ENCODE data around the gene SLC28A1.

SLC28A1 gene

GRCh38 chr15:84903751-84904150 is 19.3 kb downstream of the SLC28A1 start:
- no peak for DNase-seq
- TF ChIP-seq GATA1 (IDR thresholded peaks at IDR 0.05; ENCODE audit: low read depth, low read length) (no peak), POLR2A (IDR thresholded peaks at IDR 0.05; ENCODE audit: low read length) (no peak)

GRCh38 chr15:84904419-84904818 is 20.0 kb downstream of the SLC28A1 start:
- DNase-seq, result no peak
- TF ChIP-seq GATA1 (IDR thresholded peaks at IDR 0.05; ENCODE audit: low read depth, low read length) (no peak), POLR2A (IDR thresholded peaks at IDR 0.05; ENCODE audit: low read length) (no peak)

DNA sequence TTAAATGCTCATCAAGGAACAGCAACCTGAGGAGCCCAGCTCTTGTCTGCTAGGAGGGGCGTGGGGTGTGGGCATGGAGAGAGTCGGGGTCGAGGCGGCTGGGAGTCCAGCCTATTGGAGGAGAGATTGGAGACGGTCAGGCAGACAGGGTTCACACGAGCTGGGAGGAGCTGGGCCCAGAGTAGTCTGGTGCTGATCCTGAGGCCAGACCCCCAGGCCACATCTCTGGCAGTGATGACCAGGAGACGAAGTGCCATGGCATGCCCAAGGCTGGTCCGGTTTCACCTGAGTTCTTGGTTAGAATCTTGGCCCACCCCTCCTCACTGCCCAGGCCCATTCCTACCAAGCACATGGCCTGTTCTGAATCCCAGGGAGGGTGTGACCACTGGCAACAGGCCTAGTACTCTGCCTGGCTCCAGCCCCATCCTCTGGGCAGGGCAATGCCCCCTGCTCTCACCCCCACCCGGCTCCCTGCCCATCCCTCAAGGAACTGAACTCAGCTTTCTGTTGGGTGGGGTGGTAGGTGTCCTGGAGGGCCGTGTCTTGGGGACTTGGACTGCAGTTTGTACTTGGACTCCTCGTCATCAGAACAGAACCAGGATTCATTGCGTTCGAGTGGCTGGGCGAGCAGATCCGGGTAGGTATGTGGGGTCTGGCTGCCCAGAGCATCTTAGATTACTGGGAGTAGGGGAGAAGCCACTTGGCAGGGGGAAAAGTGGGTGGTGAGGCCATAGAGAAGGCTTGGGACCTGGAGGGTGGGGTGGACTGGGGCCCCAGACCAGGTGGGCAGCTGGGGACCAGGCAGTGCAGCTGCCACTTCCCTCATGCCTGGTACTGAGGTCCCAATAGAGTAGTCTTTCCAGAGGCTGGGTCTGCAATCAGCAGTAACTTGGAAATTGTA is 20.8 kb downstream of the SLC28A1 start:
- no peak for DNase-seq
- TF ChIP-seq POLR2A (IDR thresholded peaks at IDR 0.05; ENCODE audit: low read length) (no peak), GATA1 (IDR thresholded peaks at IDR 0.05; ENCODE audit: low read depth, low read length) (no peak)

GRCh38 chr15:84907731-84908130 is 23.3 kb downstream of the SLC28A1 start:
- no peak for DNase-seq
- TF ChIP-seq POLR2A (IDR thresholded peaks at IDR 0.05; ENCODE audit: low read length), result no peak
- TF ChIP-seq GATA1 (IDR thresholded peaks at IDR 0.05; ENCODE audit: low read depth, low read length), result no peak

DNA sequence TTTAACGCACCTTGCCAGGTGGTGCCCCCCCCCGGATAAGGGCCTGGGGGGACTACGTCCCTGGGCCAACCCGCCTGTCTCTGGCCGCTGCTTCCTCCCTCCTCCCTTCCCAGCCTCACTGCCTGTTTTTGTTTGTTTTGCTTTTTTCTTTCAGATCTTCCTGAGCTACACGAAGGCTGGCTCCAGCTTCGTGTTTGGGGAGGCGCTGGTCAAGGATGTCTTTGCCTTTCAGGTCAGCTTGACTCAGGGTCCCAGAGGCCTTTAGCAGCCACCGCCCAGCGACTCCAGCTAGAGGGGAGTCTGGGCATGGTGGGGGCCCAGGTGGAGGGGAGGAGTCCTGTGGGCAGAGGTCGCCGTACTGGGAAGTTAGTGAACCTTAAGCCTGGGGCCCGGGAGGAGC is 24.1 kb downstream of the SLC28A1 start:
- no peak for TF ChIP-seq GATA1 (IDR thresholded peaks at IDR 0.05; ENCODE audit: low read depth, low read length)
- TF ChIP-seq POLR2A (IDR thresholded peaks at IDR 0.05; ENCODE audit: low read length), result no peak
- no peak for DNase-seq

DNA sequence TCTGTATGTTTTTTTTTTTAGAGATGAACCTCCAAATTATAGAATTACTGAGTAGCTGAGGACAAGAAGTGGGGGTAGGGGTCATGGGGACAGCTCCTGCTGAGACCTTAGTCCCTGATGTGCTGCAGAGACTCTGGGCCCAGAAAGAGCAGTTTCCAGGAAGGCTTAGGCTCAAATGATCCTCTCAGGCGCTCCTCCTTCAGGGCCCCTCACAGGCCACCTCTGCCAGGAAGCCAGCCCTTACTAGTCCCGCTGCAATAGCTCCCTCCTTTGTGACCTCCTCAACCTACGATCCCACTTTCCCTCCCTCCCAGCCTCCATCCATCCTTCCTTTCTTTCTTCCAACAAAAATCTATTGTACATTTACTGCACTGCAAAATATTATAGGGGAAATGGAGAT is 24.6 kb downstream of the SLC28A1 start:
- no peak for TF ChIP-seq GATA1 (IDR thresholded peaks at IDR 0.05; ENCODE audit: low read depth, low read length)
- no peak for TF ChIP-seq POLR2A (IDR thresholded peaks at IDR 0.05; ENCODE audit: low read length)
- no peak for DNase-seq

- TF ChIP-seq POLR2A (IDR thresholded peaks at IDR 0.05; ENCODE audit: low read length) (no peak), GATA1 (IDR thresholded peaks at IDR 0.05; ENCODE audit: low read depth, low read length) (no peak)
- no peak for DNase-seq
Observed at GRCh38 chr15:84909782-84910181, 25.3 kb downstream of the SLC28A1 start.

- DNase-seq, result no peak
- TF ChIP-seq GATA1 (IDR thresholded peaks at IDR 0.05; ENCODE audit: low read depth, low read length), result no peak
- TF ChIP-seq POLR2A (IDR thresholded peaks at IDR 0.05; ENCODE audit: low read length), result no peak
Observed at GRCh38 chr15:84910928-84911623, 26.6 kb downstream of the SLC28A1 start.

GRCh38 chr15:84911879-84912660 is 27.6 kb downstream of the SLC28A1 start:
- no peak for TF ChIP-seq GATA1 (IDR thresholded peaks at IDR 0.05; ENCODE audit: low read depth, low read length)
- no peak for TF ChIP-seq POLR2A (IDR thresholded peaks at IDR 0.05; ENCODE audit: low read length)
- no peak for DNase-seq

DNA sequence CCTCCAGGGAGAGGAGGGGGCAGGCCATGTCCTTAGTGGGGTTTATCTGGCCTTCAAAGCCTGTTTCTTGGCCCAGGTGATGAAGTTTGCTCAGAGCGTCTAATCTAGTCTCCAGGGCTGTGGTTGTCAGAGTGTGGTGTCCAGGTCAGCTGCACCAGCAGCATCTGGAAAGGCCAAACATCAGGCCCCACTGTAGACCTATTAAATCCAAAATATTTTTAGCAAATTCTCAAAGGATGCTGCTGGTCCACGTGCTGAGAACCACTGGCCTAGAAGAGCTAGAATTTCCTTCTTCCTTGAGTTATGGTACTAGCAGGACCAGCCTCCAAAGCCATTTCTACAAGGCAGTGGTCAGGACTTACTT is 28.9 kb downstream of the SLC28A1 start:
- TF ChIP-seq GATA1 (IDR thresholded peaks at IDR 0.05; ENCODE audit: low read depth, low read length) (no peak), POLR2A (IDR thresholded peaks at IDR 0.05; ENCODE audit: low read length) (no peak)
- DNase-seq, result no peak

- TF ChIP-seq POLR2A (IDR thresholded peaks at IDR 0.05; ENCODE audit: low read length), result no peak
- no peak for DNase-seq
Observed at GRCh38 chr15:84914351-84914750, 29.9 kb downstream of the SLC28A1 start.

DNA sequence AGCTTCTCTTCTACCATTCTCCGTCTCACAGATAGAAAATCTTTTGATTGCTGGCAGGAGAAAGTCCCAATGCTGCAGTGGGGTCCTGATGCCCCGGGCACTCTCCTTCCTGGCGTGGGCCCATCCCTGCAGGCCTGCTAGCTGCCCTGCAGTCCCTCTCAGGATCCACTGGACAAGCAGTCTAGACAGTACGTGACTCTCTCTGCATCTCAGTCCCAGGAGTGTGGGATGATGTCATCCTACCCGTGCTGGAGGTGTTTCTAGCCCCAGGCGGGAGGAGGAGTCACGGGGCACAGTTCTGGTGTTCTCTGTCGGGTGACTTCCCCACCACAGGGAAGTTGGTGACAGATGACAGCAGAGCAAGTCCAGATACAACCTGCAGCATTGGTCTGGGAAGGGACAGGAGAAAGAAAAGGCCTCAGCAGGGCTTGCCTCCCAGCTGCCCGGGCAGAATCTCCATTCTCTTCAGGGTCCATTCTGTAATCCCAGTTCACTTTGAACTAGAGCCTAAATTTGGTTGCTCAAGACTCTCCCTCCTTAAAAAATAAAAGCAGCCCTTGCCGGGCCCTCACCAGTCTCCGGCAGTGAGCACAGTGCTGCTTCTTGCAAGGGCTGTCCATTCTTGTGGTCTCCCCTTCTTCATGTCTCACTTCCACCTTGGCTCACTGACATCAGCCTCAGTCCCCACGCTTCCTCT is 30.6 kb downstream of the SLC28A1 start:
- TF ChIP-seq POLR2A (IDR thresholded peaks at IDR 0.05; ENCODE audit: low read length) (no peak), GATA1 (IDR thresholded peaks at IDR 0.05; ENCODE audit: low read depth, low read length) (no peak)
- no peak for DNase-seq

GRCh38 chr15:84915606-84915958 is 31.1 kb downstream of the SLC28A1 start:
- no peak for DNase-seq
- no peak for TF ChIP-seq POLR2A (IDR thresholded peaks at IDR 0.05; ENCODE audit: low read length)
- no peak for TF ChIP-seq GATA1 (IDR thresholded peaks at IDR 0.05; ENCODE audit: low read depth, low read length)

GRCh38 chr15:84917452-84917851 is 33.0 kb downstream of the SLC28A1 start:
- no peak for TF ChIP-seq GATA1 (IDR thresholded peaks at IDR 0.05; ENCODE audit: low read depth, low read length)
- no peak for TF ChIP-seq POLR2A (IDR thresholded peaks at IDR 0.05; ENCODE audit: low read length)

More at GRCh38 chr15:84917452-84917851, 33.0 kb downstream of the SLC28A1 start:
- no peak for DNase-seq

Data from erythroblast (primary cell).